ENCODE data around the gene EFCAB6.

- TF ChIP-seq POLR2AphosphoS5 (IDR thresholded peaks at IDR 0.05) (no peak), CTCF (IDR thresholded peaks at IDR 0.05) (no peak), POLR2A (IDR thresholded peaks at IDR 0.05) (no peak), EP300 (IDR thresholded peaks at IDR 0.05; ENCODE audit: low read depth) (no peak)
These were observed 89.7 kb downstream of the EFCAB6 start for GRCh38 chr22:43722444-43722843.

Measured in transverse colon (tissue), 4 donors.